HepG2 (cell line): ENCODE data around the gene MAPK4. TPM values are rescaled to one million over a fixed set of nuclear protein-coding genes. Genes with fewer than 3 reads are reported as not detected.

ENCODE experiments used
- CCDC6 ChIP-seq: sonication (generic); formaldehyde crosslinking; IDR thresholded peaks from 2 replicates; pipeline ENCODE4 v1.8.1; 2022; ENCODE audit warnings: mild to moderate bottlenecking, missing genetic modification reagents, moderate library complexity
- CEBPB ChIP-seq: IDR thresholded peaks from 2 replicates; pipeline ENCODE4 v1.6.1; 2011; ENCODE audit warnings: low read depth, low read length, improper control_type of control experiment, borderline replicate concordance
- DDIT3 ChIP-seq: sonication (generic); formaldehyde crosslinking; IDR thresholded peaks from 2 replicates; pipeline ENCODE4 v1.4.0; 2020; ENCODE audit warnings: mild to moderate bottlenecking, missing genetic modification reagents
- FOXA1 ChIP-seq, 2 experiments: fragments of 450-650 bp in 1 of 2; sonication (generic) in 1 of 2; formaldehyde crosslinking in 1 of 2; IDR thresholded peaks; 2 replicates each; pipeline versions ENCODE4 v1.4.0 to v1.6.1; 2016 to 2020; ENCODE audit warnings: missing genetic modification reagents in 1 of 2
- GATAD2A ChIP-seq: IDR thresholded peaks from 2 replicates; pipeline ENCODE4 v1.6.1; 2016
- HDAC2 ChIP-seq: sonication (generic); formaldehyde crosslinking; IDR thresholded peaks from 2 replicates; pipeline ENCODE4 v1.4.0; 2020; ENCODE audit warnings: missing genetic modification reagents
- IRX3 ChIP-seq: sonication (generic); formaldehyde crosslinking; IDR thresholded peaks from 2 replicates; pipeline ENCODE4 v1.8.1; 2023; ENCODE audit warnings: mild to moderate bottlenecking, low read depth, missing genetic modification reagents, borderline replicate concordance
- RBAK ChIP-seq: sonication (generic); formaldehyde crosslinking; IDR thresholded peaks from 2 replicates; pipeline ENCODE4 v1.5.1; 2020; ENCODE audit warnings: mild to moderate bottlenecking, missing genetic modification reagents
- REL ChIP-seq: sonication (generic); formaldehyde crosslinking; conservative IDR thresholded peaks from 2 replicates; pipeline ENCODE4 v1.8.0; 2022; ENCODE audit warnings: mild to moderate bottlenecking, missing genetic modification reagents, moderate library complexity
- SP4 ChIP-seq: sonication (generic); formaldehyde crosslinking; IDR thresholded peaks from 2 replicates; pipeline ENCODE4 v1.8.1; 2023; ENCODE audit warnings: mild to moderate bottlenecking, missing genetic modification reagents
- SRSF1 ChIP-seq: fragments of 200-400 bp; formaldehyde crosslinking; optimal IDR thresholded peaks from 2 replicates; pipeline ENCODE3; 2017; ENCODE audit warnings: mild to moderate bottlenecking, low read depth, low read length, moderate library complexity
- SRY ChIP-seq: sonication (generic); formaldehyde crosslinking; IDR thresholded peaks from 2 replicates; pipeline ENCODE4 v1.8.0; 2022; ENCODE audit warnings: mild to moderate bottlenecking, missing genetic modification reagents
- TBX3 ChIP-seq: fragments of 450-650 bp; IDR thresholded peaks from 2 replicates; pipeline ENCODE4 v1.6.1; 2017; ENCODE audit warnings: antibody characterized with exemption, mild to moderate bottlenecking, inconsistent platforms, borderline replicate concordance
- ZBTB10 ChIP-seq: sonication (generic); formaldehyde crosslinking; IDR thresholded peaks from 2 replicates; pipeline ENCODE4 v1.4.0; 2020; ENCODE audit warnings: missing genetic modification reagents, borderline replicate concordance
- ZBTB21 ChIP-seq: sonication (generic); formaldehyde crosslinking; IDR thresholded peaks from 2 replicates; pipeline ENCODE4 v1.4.0; 2020; ENCODE audit warnings: missing genetic modification reagents
- ZNF496 ChIP-seq: sonication (generic); formaldehyde crosslinking; IDR thresholded peaks from 2 replicates; pipeline ENCODE4 v1.8.1; 2023; ENCODE audit warnings: mild to moderate bottlenecking, moderate library complexity, missing genetic modification reagents; ENCODE audit not compliant: insufficient replicate concordance
- ZNF552 ChIP-seq: sonication (generic); formaldehyde crosslinking; IDR thresholded peaks from 2 replicates; pipeline ENCODE4 v1.9.0; 2022; ENCODE audit warnings: missing genetic modification reagents, mild to moderate bottlenecking, borderline replicate concordance
- ZNF556 ChIP-seq: sonication (generic); formaldehyde crosslinking; IDR thresholded peaks from 2 replicates; pipeline ENCODE4 v1.4.0; 2020; ENCODE audit warnings: mild to moderate bottlenecking, missing genetic modification reagents, borderline replicate concordance
- ZNF598 ChIP-seq: sonication (generic); formaldehyde crosslinking; IDR thresholded peaks from 2 replicates; pipeline ENCODE4 v1.5.1; 2020; ENCODE audit warnings: mild to moderate bottlenecking, missing genetic modification reagents, borderline replicate concordance
- ZNF605 ChIP-seq: sonication (generic); formaldehyde crosslinking; IDR thresholded peaks from 2 replicates; pipeline ENCODE4 v1.8.0; 2022; ENCODE audit warnings: mild to moderate bottlenecking, missing genetic modification reagents
- ZNF7 ChIP-seq: IDR thresholded peaks from 2 replicates; pipeline ENCODE4 v1.6.1; 2016; ENCODE audit warnings: missing biosample characterization, missing genetic modification reagents
- polyA plus RNA-seq, 8 experiments: library from polyadenylated mRNA; depleted of rRNA in 3 of 8; stranded (reverse) in 7 of 8; unstranded in 1 of 8; fragments of >200 nt; fragmentation: Illumina TruSeq in 4 of 8; extraction: Trizol in 4 of 8; gene quantifications; 2 replicates each; pipeline versions ENCODE4 v1.2.1 to v1.2.3, GENCODE V29; 2011 to 2016; ENCODE audit warnings: low read depth in 4 of 8, missing spikeins in 1 of 8, mixed read lengths in 1 of 8; ENCODE audit not compliant: insufficient read depth in 1 of 8
- total RNA-seq, 5 experiments: library from RNA; depleted of rRNA; stranded (reverse); fragments of >200 nt; fragmentation: Illumina TruSeq; extraction: Trizol; gene quantifications; 2 replicates each; pipeline ENCODE4 v1.2.3, GENCODE V29; 2016; ENCODE audit warnings: low read depth in 1 of 5
- TF ChIP-seq, protein P1 (sequence below): fragments of 450-650 bp; IDR thresholded peaks from 2 replicates; pipeline ENCODE4 v1.6.1; 2017
- TF ChIP-seq, protein P2 (sequence below): sonication (generic); formaldehyde crosslinking; IDR thresholded peaks from 2 replicates; pipeline ENCODE4 v1.4.0; 2020; ENCODE audit warnings: missing genetic modification reagents

The MAPK4 gene
- total and polyA plus RNA-seq, 2 of the 13 experiments (the other 11 are each of a cell fraction or from before 2014, with no cell fraction given): not detected

DNA sequence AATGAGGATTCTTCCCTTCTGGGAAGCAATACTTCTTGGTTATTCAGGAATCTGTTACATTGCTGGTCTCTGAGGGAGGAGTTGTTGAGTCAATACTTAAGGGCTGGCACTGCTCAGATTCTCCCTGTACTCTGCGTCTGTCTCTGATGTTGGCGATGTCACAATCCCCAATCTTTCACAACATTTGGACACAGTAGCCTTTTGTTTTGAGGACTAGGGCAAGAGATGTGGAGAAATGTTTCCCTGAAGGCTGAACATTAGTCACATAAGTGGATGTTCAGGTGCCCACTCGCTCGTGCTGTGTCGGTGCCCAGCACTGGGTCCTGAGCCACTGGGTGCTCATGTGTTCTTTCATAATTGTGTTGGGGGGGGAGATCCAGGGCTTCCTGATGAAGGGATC, 55.0 kb downstream of the MAPK4 start (continued):
- no peak for TF ChIP-seq SRY (CRISPR knock-in tag)
- TF ChIP-seq ZBTB10: no peak
- no peak for TF ChIP-seq FOXA1 (IDR thresholded peaks at IDR 0.05)
- TF ChIP-seq FOXA1 (CRISPR knock-in tag; IDR thresholded peaks at IDR 0.05): peak; percentile 77
- no peak for TF ChIP-seq SP4 (CRISPR knock-in tag)
- TF ChIP-seq ZNF605 (CRISPR knock-in tag): no peak
- no peak for TF ChIP-seq TBX3
- no peak for TF ChIP-seq ZNF552 (CRISPR knock-in tag)
- peak; percentile 98 for TF ChIP-seq GATAD2A (CRISPR knock-in tag)
- 0 out of 2 replicates have a peak, but pooled peaks have one; percentile 35 for TF ChIP-seq ZBTB21 (CRISPR knock-in tag)
- peak; percentile 36; the same call in 1 of the 2 replicates for TF ChIP-seq ZNF556 (CRISPR knock-in tag)
- TF ChIP-seq SRSF1: no peak
- TF ChIP-seq, protein P1, sequence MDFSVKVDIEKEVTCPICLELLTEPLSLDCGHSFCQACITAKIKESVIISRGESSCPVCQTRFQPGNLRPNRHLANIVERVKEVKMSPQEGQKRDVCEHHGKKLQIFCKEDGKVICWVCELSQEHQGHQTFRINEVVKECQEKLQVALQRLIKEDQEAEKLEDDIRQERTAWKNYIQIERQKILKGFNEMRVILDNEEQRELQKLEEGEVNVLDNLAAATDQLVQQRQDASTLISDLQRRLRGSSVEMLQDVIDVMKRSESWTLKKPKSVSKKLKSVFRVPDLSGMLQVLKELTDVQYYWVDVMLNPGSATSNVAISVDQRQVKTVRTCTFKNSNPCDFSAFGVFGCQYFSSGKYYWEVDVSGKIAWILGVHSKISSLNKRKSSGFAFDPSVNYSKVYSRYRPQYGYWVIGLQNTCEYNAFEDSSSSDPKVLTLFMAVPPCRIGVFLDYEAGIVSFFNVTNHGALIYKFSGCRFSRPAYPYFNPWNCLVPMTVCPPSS: no peak
- TF ChIP-seq CEBPB: peak; percentile 100
- TF ChIP-seq RBAK (CRISPR knock-in tag): no peak
- TF ChIP-seq REL: no peak
- peak; percentile 69; the same call in 1 of the 2 replicates for TF ChIP-seq ZNF7 (CRISPR knock-in tag)
- TF ChIP-seq CCDC6: no peak
- TF ChIP-seq IRX3: no peak
- TF ChIP-seq ZNF598: no peak
- peak; percentile 88 for TF ChIP-seq HDAC2 (CRISPR knock-in tag)
- TF ChIP-seq, protein P2, sequence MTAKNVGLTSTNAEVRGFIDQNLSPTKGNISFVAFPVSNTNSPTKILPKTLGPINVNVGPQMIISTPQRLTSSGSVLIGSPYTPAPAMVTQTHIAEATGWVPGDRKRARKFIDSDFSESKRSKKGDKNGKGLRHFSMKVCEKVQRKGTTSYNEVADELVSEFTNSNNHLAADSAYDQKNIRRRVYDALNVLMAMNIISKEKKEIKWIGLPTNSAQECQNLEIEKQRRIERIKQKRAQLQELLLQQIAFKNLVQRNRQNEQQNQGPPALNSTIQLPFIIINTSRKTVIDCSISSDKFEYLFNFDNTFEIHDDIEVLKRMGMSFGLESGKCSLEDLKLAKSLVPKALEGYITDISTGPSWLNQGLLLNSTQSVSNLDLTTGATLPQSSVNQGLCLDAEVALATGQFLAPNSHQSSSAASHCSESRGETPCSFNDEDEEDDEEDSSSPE (CRISPR knock-in tag): no peak
- TF ChIP-seq ZNF496 (CRISPR knock-in tag): no peak
- no peak for TF ChIP-seq DDIT3 (CRISPR knock-in tag)
